H9 (cell line): ENCODE measurements around the gene ALDH5A1. TPM values are rescaled to one million over a fixed set of nuclear protein-coding genes. Genes with fewer than 3 reads are reported as not detected.

Experiments used
- DNase-seq: peaks from one replicate; pipeline ENCODE4 v3.0.0-alpha.2; 2017
- H2AFZ ChIP-seq: one replicate; pipeline ENCODE4 v1.6.1; 2013; ENCODE audit warnings: mild to moderate bottlenecking, low read length, control low read depth, moderate library complexity
- H2AK5ac ChIP-seq: 2 replicates; pipeline ENCODE4 v1.6.1; 2013; ENCODE audit warnings: low read length, control low read depth, mixed read lengths; ENCODE audit not compliant: insufficient read length
- H2BK120ac ChIP-seq: one replicate; pipeline ENCODE4 v1.6.1; 2013; ENCODE audit warnings: low read depth, mild to moderate bottlenecking, low read length, control low read depth, inconsistent platforms; ENCODE audit not compliant: poor library complexity, severe bottlenecking
- H2BK12ac ChIP-seq: 2 replicates; pipeline ENCODE4 v1.6.1; 2013; ENCODE audit warnings: low read length, control low read depth, mixed read lengths, low read depth; ENCODE audit not compliant: insufficient read length
- H2BK15ac ChIP-seq: 2 replicates; pipeline ENCODE4 v1.6.1; 2013; ENCODE audit warnings: low read depth, low read length, control low read depth
- H2BK20ac ChIP-seq: one replicate; pipeline ENCODE4 v1.6.1; 2013; ENCODE audit warnings: low read depth, mild to moderate bottlenecking, low read length, control low read depth, inconsistent platforms; ENCODE audit not compliant: poor library complexity, severe bottlenecking
- H2BK5ac ChIP-seq: 2 replicates; pipeline ENCODE4 v1.6.1; 2013; ENCODE audit warnings: low read length, control low read depth, mixed read lengths; ENCODE audit not compliant: insufficient read length
- H3K14ac ChIP-seq: 2 replicates; pipeline ENCODE4 v1.6.1; 2013; ENCODE audit warnings: low read length, control low read depth; ENCODE audit not compliant: insufficient read depth
- H3K18ac ChIP-seq: 2 replicates; pipeline ENCODE4 v1.6.1; 2013; ENCODE audit warnings: low read depth, mild to moderate bottlenecking, mixed read lengths, low read length, control low read depth; ENCODE audit not compliant: insufficient read length
- H3K23ac ChIP-seq: 2 replicates; pipeline ENCODE4 v1.6.1; 2013; ENCODE audit warnings: low read length, control low read depth, mixed read lengths, low read depth; ENCODE audit not compliant: insufficient read length
- H3K23me2 ChIP-seq: 2 replicates; pipeline ENCODE4 v1.6.1; 2013; ENCODE audit warnings: low read depth, mild to moderate bottlenecking, mixed read lengths, low read length, control low read depth; ENCODE audit not compliant: insufficient read length, poor library complexity, severe bottlenecking
- H3K27ac ChIP-seq: 2 replicates; pipeline ENCODE4 v1.5.1; 2013; ENCODE audit warnings: low read length, control low read depth, mixed read lengths, low read depth; ENCODE audit not compliant: insufficient read length
- H3K27me3 ChIP-seq: 2 replicates; pipeline ENCODE4 v1.6.1; 2013; ENCODE audit warnings: low read length, control low read depth, inconsistent platforms; ENCODE audit not compliant: insufficient read depth
- H3K4ac ChIP-seq: 2 replicates; pipeline ENCODE4 v1.6.1; 2013; ENCODE audit warnings: low read depth, mild to moderate bottlenecking, control low read depth, inconsistent platforms, low read length, moderate library complexity
- H3K4me1 ChIP-seq: 2 replicates; pipeline ENCODE4 v1.6.1; 2013; ENCODE audit warnings: low read length, control low read depth, inconsistent platforms; ENCODE audit not compliant: insufficient read depth
- H3K4me2 ChIP-seq: 2 replicates; pipeline ENCODE4 v1.6.1; 2013; ENCODE audit warnings: low read length, control low read depth, mixed read lengths; ENCODE audit not compliant: insufficient read length, insufficient read depth
- H3K56ac ChIP-seq: 2 replicates; pipeline ENCODE4 v1.6.1; 2013; ENCODE audit warnings: low read depth, mild to moderate bottlenecking, mixed read lengths, low read length, control low read depth; ENCODE audit not compliant: insufficient read length
- H3K79me1 ChIP-seq: 2 replicates; pipeline ENCODE4 v1.6.1; 2013; ENCODE audit warnings: low read depth, mild to moderate bottlenecking, moderate library complexity, low read length, control low read depth, inconsistent platforms; ENCODE audit not compliant: insufficient read depth, poor library complexity, severe bottlenecking
- H3K79me2 ChIP-seq: 2 replicates; pipeline ENCODE4 v1.6.1; 2013; ENCODE audit warnings: low read length, control low read depth, inconsistent platforms; ENCODE audit not compliant: insufficient read depth
- H3K9ac ChIP-seq: 2 replicates; pipeline ENCODE4 v1.6.1; 2013; ENCODE audit warnings: low read length, control low read depth, mixed read lengths; ENCODE audit not compliant: insufficient read length; ENCODE audit errors: extremely low read depth
- H3K9me3 ChIP-seq: one replicate; pipeline ENCODE4 v1.6.1; 2013; ENCODE audit warnings: low read depth, low read length, inconsistent platforms; ENCODE audit not compliant: control insufficient read depth
- H3T11ph ChIP-seq: one replicate; pipeline ENCODE4 v1.6.1; 2013; ENCODE audit warnings: mild to moderate bottlenecking, low read length, control low read depth, inconsistent platforms
- H4K20me1 ChIP-seq: one replicate; pipeline ENCODE4 v1.6.1; 2013; ENCODE audit not compliant: control insufficient read depth, insufficient read length, insufficient read depth
- H4K5ac ChIP-seq: 2 replicates; pipeline ENCODE4 v1.6.1; 2013; ENCODE audit warnings: low read depth, mild to moderate bottlenecking, mixed read lengths, low read length, control low read depth; ENCODE audit not compliant: insufficient read length
- H4K8ac ChIP-seq: replicated peaks from 2 replicates; pipeline ENCODE4 v1.6.1; 2013; ENCODE audit warnings: low read length, control low read depth, mixed read lengths, low read depth; ENCODE audit not compliant: insufficient read length
- H4K91ac ChIP-seq: 2 replicates; pipeline ENCODE4 v1.6.1; 2013; ENCODE audit warnings: low read depth, mild to moderate bottlenecking, moderate library complexity, mixed read lengths, low read length, control low read depth; ENCODE audit not compliant: insufficient read length
- H3K27ac Mint-ChIP-seq, 3 experiments: 2 replicates in 2 of 3; 3 replicates in 1 of 3; pipeline ENCODE4 v1.8.0; 2020 to 2021; ENCODE audit warnings: mixed read lengths in 3 of 3, mild to moderate bottlenecking in 1 of 3, moderate library complexity in 1 of 3
- H3K27me3 Mint-ChIP-seq: 2 replicates; pipeline ENCODE4 v1.8.0; 2021; ENCODE audit warnings: low read depth, mild to moderate bottlenecking, moderate library complexity, mixed read lengths
- H3K36me3 Mint-ChIP-seq, 3 experiments: 2 replicates in 2 of 3; 3 replicates in 1 of 3; pipeline ENCODE4 v1.8.0; 2020 to 2021; ENCODE audit warnings: low read depth in 3 of 3, mixed read lengths in 3 of 3; ENCODE audit not compliant: insufficient read depth in 1 of 3
- H3K4me1 Mint-ChIP-seq, 2 experiments: 2 replicates each; pipeline ENCODE4 v1.8.0; 2020; ENCODE audit warnings: mixed read lengths in 2 of 2
- H3K4me3 Mint-ChIP-seq, 2 experiments: 2 replicates in 1 of 2; 3 replicates in 1 of 2; pipeline ENCODE4 v1.8.0; 2020 to 2021; ENCODE audit warnings: mild to moderate bottlenecking in 2 of 2, mixed read lengths in 2 of 2, moderate library complexity in 1 of 2
- H3K9me3 Mint-ChIP-seq, 2 experiments: 2 replicates in 1 of 2; 3 replicates in 1 of 2; pipeline ENCODE4 v1.8.0; 2020; ENCODE audit warnings: mild to moderate bottlenecking in 2 of 2, mixed read lengths in 2 of 2, moderate library complexity in 1 of 2
- CTCF ChIP-seq: fragments of 200-600 bp; sonication (generic); conservative IDR thresholded peaks from 3 replicates; pipeline ENCODE4 v1.8.0; 2021; ENCODE audit warnings: antibody characterized with exemption, mild to moderate bottlenecking
- WGBS: extraction: QIAGEN DNeasy Blood & Tissue Kit; methylation state at CpG from one replicate; pipeline ENCODE4 v1.1.7; 2013; ENCODE audit warnings: missing lambda C conversion rate, low lambda C conversion rate, mixed read lengths; ENCODE audit not compliant: insufficient read length; ENCODE audit errors: extremely low coverage; 5-methylcytosine and 5-hydroxymethylcytosine counted together
- total RNA-seq: library from RNA; stranded (reverse); gene quantifications from 2 replicates; pipeline ENCODE4 v1.2.1, GENCODE V29; 2021

ALDH5A1 gene
- total RNA-seq, 1 experiment from 2014 or later: 5.4 TPM

DNA sequence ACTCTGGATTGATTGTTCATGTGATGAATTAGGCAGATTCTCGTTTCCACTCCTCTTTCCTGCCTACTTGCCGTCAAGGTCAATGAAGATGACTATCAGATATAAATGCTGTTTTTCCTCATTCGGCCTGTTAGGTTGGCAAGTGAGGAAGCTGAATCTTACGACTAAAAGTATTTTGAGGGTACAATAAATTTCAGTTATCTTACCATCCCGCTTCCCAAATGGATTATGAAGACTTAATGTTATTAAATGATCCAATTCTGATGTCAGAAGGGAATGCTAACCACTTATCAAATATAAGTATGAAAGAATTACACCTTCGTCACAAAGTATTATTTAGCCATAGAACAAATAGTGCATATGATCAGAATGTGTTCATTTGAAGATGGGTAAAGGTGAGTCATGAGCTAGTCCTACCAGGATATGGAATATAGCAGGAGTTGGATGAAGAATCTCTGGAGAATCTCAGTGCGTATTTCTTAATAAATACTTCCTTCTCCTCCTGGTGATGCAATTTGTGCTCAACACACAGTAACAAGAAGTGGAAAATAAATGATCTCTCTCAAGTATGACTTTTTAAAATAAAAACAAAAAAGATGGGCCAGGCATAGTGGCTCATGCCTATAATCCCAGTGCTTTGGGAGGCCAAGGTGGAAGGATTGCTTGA is 10.0 kb upstream of the ALDH5A1 start:
- no peaks in the 10 kb centered on the region for H3K9me3 ChIP-seq
- no peak overlapping the region for H3K18ac ChIP-seq
- no peak overlapping the region for H3K23ac ChIP-seq
- H3K79me1 ChIP-seq: no peaks in the 10 kb centered on the region
- H2BK120ac ChIP-seq: no peak overlapping the region
- H3K4me3 Mint-ChIP-seq: no peak overlapping the region
- no peak for DNase-seq
- no peak overlapping the region for H2BK20ac ChIP-seq
- TF ChIP-seq CTCF: no peak
- H3T11ph ChIP-seq: no peak overlapping the region
- no peak overlapping the region for H3K4me2 ChIP-seq
- H3K23me2 ChIP-seq: no peaks in the 10 kb centered on the region
- H3K4ac ChIP-seq: no peak overlapping the region
- no peak overlapping the region for H2BK12ac ChIP-seq
- H4K20me1 ChIP-seq: no peaks in the 10 kb centered on the region
- H3K27ac Mint-ChIP-seq: no peak overlapping the region
- no peaks in the 10 kb centered on the region for H3K4me1 Mint-ChIP-seq
- H3K14ac ChIP-seq: no peak overlapping the region
- no peak overlapping the region for H2BK5ac ChIP-seq
- no peaks in the 10 kb centered on the region for H3K27me3 Mint-ChIP-seq
- H3K79me2 ChIP-seq: no peaks in the 10 kb centered on the region
- WGBS: no CpG with 5 or more reads among the region's 7 CpGs
- no peak overlapping the region for H4K5ac ChIP-seq
- no peak overlapping the region for H4K8ac ChIP-seq
- H3K56ac ChIP-seq: no peak overlapping the region
- H3K9me3 Mint-ChIP-seq: peaks cover 0 to 3% of the 10 kb centered on the region in 2 experiments; a peak in 1 of 5 replicates
- no peaks in the 10 kb centered on the region for H3K4me1 ChIP-seq
- no peak overlapping the region for H2BK15ac ChIP-seq
- H3K27me3 ChIP-seq: no peaks in the 10 kb centered on the region
- H2AK5ac ChIP-seq: no peak overlapping the region
- no peak overlapping the region for H4K91ac ChIP-seq
- H3K36me3 Mint-ChIP-seq: peaks cover 3 to 9% (median 8%) of the 10 kb centered on the region in 3 experiments
- no peak overlapping the region for H3K9ac ChIP-seq
- H2AFZ ChIP-seq: no peak overlapping the region
- H3K27ac ChIP-seq: no peak overlapping the region
